Stimulated activated CD8-positive, alpha-beta memory T cell treated with anti-CD3 and anti-CD28 coated beads, Interleukin-4, amount 100 ng/mL, for 4 hours (primary cell): ENCODE measurements around the gene POMT2.

Source experiments
- DNase-seq, 2 donors: peaks; one replicate each; pipeline ENCODE4 v3.0.0-alpha.2; 2020; ENCODE audit warnings: low read depth in 2 of 2, low spot score in 1 of 2

Gene POMT2

GRCh38 chr14:77242752-77243151 lies 77.9 kb downstream of the POMT2 start:
- DNase-seq: no peak

GRCh38 chr14:77241955-77242354 lies 78.7 kb downstream of the POMT2 start:
- no peak for DNase-seq

GRCh38 chr14:77240336-77240915 lies 80.3 kb downstream of the POMT2 start:
- DNase-seq: no peak

GRCh38 chr14:77239412-77239811 lies 81.3 kb downstream of the POMT2 start:
- no peak for DNase-seq

- DNase-seq: no peak
These were observed 81.7 kb downstream of the POMT2 start for GRCh38 chr14:77238996-77239395.

- DNase-seq: no peak
These were observed 82.3 kb downstream of the POMT2 start for GRCh38 chr14:77238356-77238755.

- DNase-seq: no peak
These were observed 83.9 kb downstream of the POMT2 start for GRCh38 chr14:77236814-77237213.

GRCh38 chr14:77231721-77232120 lies 89.0 kb downstream of the POMT2 start:
- no peak for DNase-seq

GRCh38 chr14:77230914-77231313 lies 89.8 kb downstream of the POMT2 start:
- DNase-seq: no peak

GRCh38 chr14:77228056-77228455 lies 92.6 kb downstream of the POMT2 start:
- no peak for DNase-seq

- no peak for DNase-seq
These were observed 94.7 kb downstream of the POMT2 start for GRCh38 chr14:77225892-77226557.

- DNase-seq: no peak
These were observed 95.4 kb downstream of the POMT2 start for GRCh38 chr14:77225254-77225653.
